ENCODE measurements around the gene ADI1. TPM values are rescaled to one million over a fixed set of nuclear protein-coding genes. Genes with fewer than 3 reads are reported as not detected.

ADI1 gene
- total and polyA plus RNA-seq, 2 of the 4 experiments (the other 2 are of a cell fraction) = 43.2 to 46.0 TPM

GRCh38 chr2:3536682-3537632, 17.6 kb upstream of the ADI1 start:
- H3K4me1 ChIP-seq (ENCODE audit: control insufficient read depth, insufficient read depth, low read length) = peaks cover 13% of the 10 kb centered on the region
- H3K14ac ChIP-seq (replicated peaks; ENCODE audit: low read depth, low read length) = peak overlapping the region; percentile 95
- H3K36me3 ChIP-seq (ENCODE audit: control insufficient read depth, insufficient read depth, low read length) = peaks cover 9% of the 10 kb centered on the region
- H4K8ac ChIP-seq (ENCODE audit: low read depth in 2 of 2, low read length in 2 of 2) = peak overlapping the region; percentile 72 to 96
- peak overlapping the region; percentile 89 for H3K4me2 ChIP-seq (ENCODE audit: low read depth, low read length)
- H3K18ac ChIP-seq (ENCODE audit: low read depth, low read length) = peak overlapping the region; percentile 98
- H3K4ac ChIP-seq (ENCODE audit: low read depth, low read length) = peak overlapping the region; percentile 99
- 100% methylated on average over 1 of the region's 16 CpGs; no CpG with 5 or more reads in 1 of the 2 experiments for WGBS, 2 experiments (ENCODE audit: extremely low coverage in 2 of 2, insufficient read length in 1 of 2)
- ChIA-PET CTCF (no interaction called here), POLR2A (ENCODE audit: unreplicated experiment) (interaction anchor here (0.6 kb wide), 1 partner anchor 17 kb away, joined by 3 read pairs; no protein-coding TSS in a partner anchor)
- peak overlapping the region; percentile 98 for H2AK5ac ChIP-seq (ENCODE audit: low read depth, low read length)
- H4K91ac ChIP-seq (ENCODE audit: insufficient read depth, low read depth, low read length) = peak overlapping the region; percentile 99
- peaks cover 4 to 12% of the 10 kb centered on the region in 2 experiments; a peak in 3 of 4 replicates for H3K79me1 ChIP-seq (ENCODE audit: low read depth in 1 of 2, low read length in 2 of 2)
- intact Hi-C loops (cut with micrococcal nuclease) (loop anchor here (1.0 kb wide), 2 partner anchors 21 to 38 kb away; partner anchors contain the start of genes RNASEH1 and RPS7), in situ Hi-C loops (cut with MboI; ENCODE audit: low sequenced_read_pairs) (no loop called here), dilution Hi-C loops (cut with HindIII; ENCODE audit: low sequenced_read_pairs, unreplicated experiment) (no loop called here)
- no TSS peak for BruUV-seq (replicated peaks)
- peak overlapping the region; percentile 96 for H2AK9ac ChIP-seq (replicated peaks; ENCODE audit: low read depth, low read length, poor library complexity)
- peak overlapping the region; percentile 98 for H2BK15ac ChIP-seq (ENCODE audit: low read depth, low read length)
- H2BK20ac ChIP-seq (ENCODE audit: low read depth, low read length) = peak overlapping the region; percentile 89
- peak overlapping the region; percentile 99 for H3K23ac ChIP-seq (ENCODE audit: low read depth, low read length)
- H3K27me3 ChIP-seq (ENCODE audit: control insufficient read depth, insufficient read depth, low read length) = no peaks in the 10 kb centered on the region
- H2AFZ ChIP-seq (replicated peaks; ENCODE audit: low read length, poor library complexity) = peak overlapping the region; percentile 90
- H3K56ac ChIP-seq (ENCODE audit: extremely low read depth, insufficient read depth, low read length) = peak overlapping the region; percentile 91
- DNase-seq (peak; percentile 56), ATAC-seq (ENCODE audit: low read depth) (peak; percentile 55)
- peak overlapping the region; percentile 99 for H3K27ac ChIP-seq (ENCODE audit: insufficient read depth, low read length)
- peak overlapping the region; percentile 43 for H3K4me3 ChIP-seq (ENCODE audit: insufficient read depth, low read depth, low read length)
- TF ChIP-seq POLR2A (IDR thresholded peaks at IDR 0.05; ENCODE audit: low read depth, low read length) (no peak), USF2 (IDR thresholded peaks at IDR 0.05; ENCODE audit: low read depth, low read length) (no peak), NFE2L2 (IDR thresholded peaks at IDR 0.05; ENCODE audit: low read depth, low read length) (no peak), RAD21 (IDR thresholded peaks at IDR 0.05; ENCODE audit: low read length) (peak; percentile 34; the same call in 1 of the 2 replicates), RFX5 (IDR thresholded peaks at IDR 0.05; ENCODE audit: low read depth, low read length) (no peak), BHLHE40 (IDR thresholded peaks at IDR 0.05; ENCODE audit: low read depth, low read length) (no peak), CTCF (conservative IDR thresholded peaks at IDR 0.05; ENCODE audit: low read depth, low read length) (peak; percentile 52), MXI1 (IDR thresholded peaks at IDR 0.05; ENCODE audit: borderline replicate concordance, low read depth, low read length) (no peak), RCOR1 (IDR thresholded peaks at IDR 0.05; ENCODE audit: insufficient replicate concordance, low read length) (no peak), MAZ (IDR thresholded peaks at IDR 0.05; ENCODE audit: borderline replicate concordance, low read depth, low read length) (no peak)
- peak overlapping the region; percentile 98 for H4K5ac ChIP-seq (ENCODE audit: low read depth, low read length)
- peak overlapping the region; percentile 97 for H2BK5ac ChIP-seq (ENCODE audit: low read depth, low read length, poor library complexity, severe bottlenecking)
- H3K9me1 ChIP-seq (ENCODE audit: insufficient read depth, low read length) = peaks cover 10% of the 10 kb centered on the region; the same call in 1 of the 2 replicates
- peak overlapping the region; percentile 99 for H2BK120ac ChIP-seq (ENCODE audit: low read depth, low read length)
- no peaks in the 10 kb centered on the region for H3K9me3 ChIP-seq (ENCODE audit: control insufficient read depth, insufficient read depth, low read length)
- no peaks in the 10 kb centered on the region for H4K20me1 ChIP-seq (ENCODE audit: insufficient read depth, low read length)
- peak overlapping the region; percentile 91 for H3K9ac ChIP-seq (ENCODE audit: low read depth, low read length)

Measured in IMR-90 (cell line).